GM19351 (cell line): ENCODE measurements around the gene TMC8.
"Not testable (repeated sequence)": the region's sequence is repeated elsewhere in the genome, so short reads cannot be mapped to it uniquely, and the experiment has no call there.

Experiments
- ATAC-seq: cut with Tn5 transposase; IDR thresholded peaks from one replicate; pipeline ENCODE4 v1.9.1; 2021; ENCODE audit warnings: mild to moderate bottlenecking, moderate library complexity; ENCODE audit not compliant: unreplicated experiment

Gene TMC8

GRCh38 chr17:78133179-78133951, 2.8 kb downstream of the TMC8 start:
- no peak for ATAC-seq

- ATAC-seq: no peak
Measured at GRCh38 chr17:78133971-78134898, 3.7 kb downstream of the TMC8 start.

GRCh38 chr17:78134899-78135385, 4.4 kb downstream of the TMC8 start:
- ATAC-seq: no peak

- no peak for ATAC-seq
Measured at GRCh38 chr17:78135858-78136500, 5.4 kb downstream of the TMC8 start.

GRCh38 chr17:78137392-78138203, 7.0 kb downstream of the TMC8 start:
- ATAC-seq: no peak

- ATAC-seq: no peak
Measured at GRCh38 chr17:78138204-78139060, 7.9 kb downstream of the TMC8 start.

GRCh38 chr17:78139861-78140168, 9.2 kb downstream of the TMC8 start:
- not testable (repeated sequence) for ATAC-seq

GRCh38 chr17:78140169-78141051, 9.8 kb downstream of the TMC8 start:
- ATAC-seq: peak; percentile 81

- ATAC-seq: no peak
Measured at GRCh38 chr17:78141437-78142118, 11.0 kb downstream of the TMC8 start.

GRCh38 chr17:78142119-78142861, 11.7 kb downstream of the TMC8 start:
- ATAC-seq: no peak

GRCh38 chr17:78143214-78144146, 12.9 kb downstream of the TMC8 start:
- no peak for ATAC-seq

- ATAC-seq: no peak
Measured at GRCh38 chr17:78144147-78144719, 13.7 kb downstream of the TMC8 start.

- ATAC-seq: no peak
Measured at GRCh38 chr17:78144736-78145641, 14.4 kb downstream of the TMC8 start.

- no peak for ATAC-seq
Measured at GRCh38 chr17:78146471-78146869, 15.9 kb downstream of the TMC8 start.

GRCh38 chr17:78146881-78147280, 16.3 kb downstream of the TMC8 start:
- no peak for ATAC-seq
